Upper lobe of left lung (tissue), 6 donors: ENCODE results near the gene ADAR. TPM values are rescaled to one million over a fixed set of nuclear protein-coding genes. Genes with fewer than 3 reads are reported as not detected.

Experiments
- ATAC-seq, 2 donors: fragments of 200-7000 bp; cut with Tn5 transposase; one replicate each; pipeline ENCODE4 v1.9.1; 2022; ENCODE audit warnings: mild to moderate bottlenecking in 2 of 2, moderate library complexity in 2 of 2; ENCODE audit not compliant: low FRiP score in 2 of 2
- DNase-seq, 2 donors: peaks; one replicate each; pipeline ENCODE4 v3.0.0-alpha.2; 2019 to 2020
- H3K27ac ChIP-seq, 4 donors: fragments of 200-600 bp; sonication (generic); one replicate each; pipeline ENCODE4 v1.5.1; 2016 to 2019
- H3K27me3 ChIP-seq, 4 donors: fragments of 200-600 bp; sonication (generic); one replicate each; pipeline ENCODE4 v1.5.1; 2017 to 2019
- H3K36me3 ChIP-seq, 4 donors: fragments of 200-600 bp; sonication (generic); one replicate each; pipeline ENCODE4 v1.5.1; 2016 to 2019
- H3K4me1 ChIP-seq, 4 donors: fragments of 200-600 bp; sonication (generic); one replicate each; pipeline ENCODE4 v1.5.1; 2018 to 2019
- H3K4me3 ChIP-seq, 4 donors: fragments of 200-600 bp; sonication (generic); one replicate each; pipeline ENCODE4 v1.5.1; 2017 to 2019; ENCODE audit warnings: mild to moderate bottlenecking in 2 of 4, moderate library complexity in 1 of 4
- H3K9me3 ChIP-seq, 4 donors: fragments of 200-600 bp; sonication (generic); one replicate each; pipeline ENCODE4 v1.5.1; 2018 to 2019
- EP300 ChIP-seq, 4 donors: sonication (generic); formaldehyde crosslinking; IDR thresholded peaks; one replicate each; pipeline ENCODE4 v1.5.1; 2017; ENCODE audit warnings: antibody characterized with exemption in 4 of 4, control low read depth in 2 of 4
- POLR2A ChIP-seq, 4 donors: fragments of 450-650 bp; IDR thresholded peaks; one replicate each; pipeline ENCODE4 v1.5.1; 2016 to 2017; ENCODE audit warnings: antibody characterized with exemption in 4 of 4, mild to moderate bottlenecking in 2 of 4
- POLR2AphosphoS5 ChIP-seq, 2 donors: sonication (generic); formaldehyde crosslinking; IDR thresholded peaks; one replicate each; pipeline ENCODE4 v1.5.1; 2017; ENCODE audit warnings: antibody characterized with exemption in 2 of 2
- WGBS, 2 donors: methylation state at CpG; one replicate each; pipeline ENCODE4 v1.1.5; 2017 to 2018; 5-methylcytosine and 5-hydroxymethylcytosine counted together
- total RNA-seq, 6 donors: library from RNA; depleted of rRNA in 4 of 6; stranded (reverse); fragments of >200 nt in 4 of 6; gene quantifications; one replicate each; pipeline versions ENCODE4 v1.1.0 to v1.2.1, GENCODE V29; 2016 to 2021
- TF ChIP-seq, protein P1 (sequence below), 6 experiments: fragments of 450-650 bp in 4 of 6; fragments of 200-600 bp in 2 of 6; sonication (generic) in 2 of 6; IDR thresholded peaks; one replicate each; pipeline ENCODE4 v1.5.1; 2016 to 2019; ENCODE audit warnings: antibody characterized with exemption in 6 of 6
- donor health status: DM: no; HTN: no; CAD: no; lungs with moderate emphysema.
- donor health status: DM: no; HTN: yes; CAD: no; lungs with severe emphysema.

The ADAR gene
- total RNA-seq, 6 donors from 2014 or later: 113 to 226 (median 156) TPM

DNA sequence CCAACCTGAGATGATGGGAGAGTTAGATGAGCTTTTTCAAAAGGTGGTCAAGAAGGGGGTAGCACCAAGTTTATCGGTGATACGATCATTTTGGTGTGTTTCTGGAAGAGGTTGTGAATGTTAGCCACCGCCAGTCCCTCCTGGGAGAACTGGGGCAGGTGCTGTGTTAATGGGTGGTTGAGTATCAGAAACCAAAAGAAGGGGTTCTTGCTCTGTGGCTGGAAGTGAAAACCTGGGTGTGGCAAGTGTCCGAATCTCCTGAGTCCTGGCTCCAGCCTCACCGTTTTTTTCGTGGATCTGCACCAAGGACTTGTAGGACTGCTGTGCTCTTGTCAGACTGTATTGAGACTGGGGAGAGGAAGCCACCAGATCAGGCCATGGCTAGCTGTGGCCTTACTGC lies 57.3 kb downstream of the ADAR start:
- Histone ChIP-seq H3K4me3 (no peak overlapping the region), H3K27ac (no peak overlapping the region), H3K27me3 (no peaks in the 10 kb centered on the region), H3K9me3 (no peaks in the 10 kb centered on the region), H3K36me3 (peaks cover 63 to 74% (median 67%) of the 10 kb centered on the region in 4 donors), H3K4me1 (peaks cover 0 to 19% (median 14%) of the 10 kb centered on the region in 4 donors)
- ATAC-seq (no peak), DNase-seq (no peak)
- TF ChIP-seq POLR2AphosphoS5 (IDR thresholded peaks at IDR 0.05) (no peak), POLR2A (IDR thresholded peaks at IDR 0.05) (no peak), EP300 (IDR thresholded peaks at IDR 0.05) (no peak)
- TF ChIP-seq, protein P1, sequence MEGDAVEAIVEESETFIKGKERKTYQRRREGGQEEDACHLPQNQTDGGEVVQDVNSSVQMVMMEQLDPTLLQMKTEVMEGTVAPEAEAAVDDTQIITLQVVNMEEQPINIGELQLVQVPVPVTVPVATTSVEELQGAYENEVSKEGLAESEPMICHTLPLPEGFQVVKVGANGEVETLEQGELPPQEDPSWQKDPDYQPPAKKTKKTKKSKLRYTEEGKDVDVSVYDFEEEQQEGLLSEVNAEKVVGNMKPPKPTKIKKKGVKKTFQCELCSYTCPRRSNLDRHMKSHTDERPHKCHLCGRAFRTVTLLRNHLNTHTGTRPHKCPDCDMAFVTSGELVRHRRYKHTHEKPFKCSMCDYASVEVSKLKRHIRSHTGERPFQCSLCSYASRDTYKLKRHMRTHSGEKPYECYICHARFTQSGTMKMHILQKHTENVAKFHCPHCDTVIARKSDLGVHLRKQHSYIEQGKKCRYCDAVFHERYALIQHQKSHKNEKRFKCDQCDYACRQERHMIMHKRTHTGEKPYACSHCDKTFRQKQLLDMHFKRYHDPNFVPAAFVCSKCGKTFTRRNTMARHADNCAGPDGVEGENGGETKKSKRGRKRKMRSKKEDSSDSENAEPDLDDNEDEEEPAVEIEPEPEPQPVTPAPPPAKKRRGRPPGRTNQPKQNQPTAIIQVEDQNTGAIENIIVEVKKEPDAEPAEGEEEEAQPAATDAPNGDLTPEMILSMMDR (IDR thresholded peaks at IDR 0.05): no peak
- WGBS, 2 donors: 68 to 75% methylated on average over 4 to 6 of the region's 6 CpGs

DNA sequence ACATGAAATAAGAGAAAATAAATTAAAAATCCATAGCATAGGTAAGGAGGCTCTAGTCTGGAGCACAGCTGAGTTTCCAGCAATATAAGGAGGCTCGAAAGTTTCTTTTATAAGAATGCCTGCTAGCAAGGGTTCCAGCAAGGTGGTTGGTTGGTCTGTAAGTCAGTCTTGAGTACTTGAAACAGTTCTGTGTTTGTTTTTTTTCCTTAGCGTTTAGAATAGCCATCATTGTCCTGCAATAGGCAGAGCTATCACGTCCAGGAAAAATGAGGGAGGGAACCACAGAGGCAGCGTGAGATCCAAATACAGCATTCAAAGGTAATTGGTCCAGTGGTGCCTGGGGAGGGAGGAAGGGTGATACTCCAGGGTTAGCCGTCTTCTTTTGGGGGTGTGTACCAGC lies 57.9 kb downstream of the ADAR start:
- H3K36me3 ChIP-seq: peaks cover 57 to 68% (median 61%) of the 10 kb centered on the region in 4 donors
- WGBS, 2 donors: 63 to 65% methylated on average over 5 of the region's 5 CpGs
- H3K27ac ChIP-seq: no peak overlapping the region
- H3K9me3 ChIP-seq: no peaks in the 10 kb centered on the region
- ATAC-seq (no peak), DNase-seq (no peak)
- H3K4me3 ChIP-seq: no peak overlapping the region
- no peaks in the 10 kb centered on the region for H3K27me3 ChIP-seq
- TF ChIP-seq, protein P1 (IDR thresholded peaks at IDR 0.05): no peak
- TF ChIP-seq POLR2A (IDR thresholded peaks at IDR 0.05) (no peak), EP300 (IDR thresholded peaks at IDR 0.05) (no peak), POLR2AphosphoS5 (IDR thresholded peaks at IDR 0.05) (no peak)
- H3K4me1 ChIP-seq: peaks cover 0 to 18% (median 13%) of the 10 kb centered on the region in 4 donors

DNA sequence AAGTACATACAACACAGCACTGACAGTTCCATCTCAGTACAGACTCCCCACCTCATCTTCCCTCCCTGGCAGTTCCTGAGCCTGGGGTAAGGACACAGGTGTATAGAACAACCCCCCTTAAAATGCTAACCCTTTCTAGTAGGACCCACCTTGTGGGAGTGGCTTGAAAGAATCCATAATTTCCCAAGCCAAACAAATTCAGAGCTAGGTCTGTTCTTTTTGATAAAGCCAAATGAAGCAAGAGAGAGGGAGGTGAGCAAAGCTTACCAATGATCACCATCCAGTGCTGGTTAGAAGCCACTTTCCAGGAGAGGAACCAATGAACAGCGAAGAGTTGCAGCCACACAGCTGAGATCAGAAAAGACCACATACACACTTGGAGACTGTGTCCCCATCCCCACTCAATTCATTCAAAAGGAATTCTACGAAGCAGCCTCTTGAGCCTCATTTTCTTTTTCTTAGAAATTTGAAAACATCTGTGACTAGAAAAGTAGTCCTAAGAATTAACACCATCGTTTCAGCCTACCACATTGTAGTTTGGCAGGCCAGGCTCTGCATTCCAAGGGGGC lies 58.7 kb downstream of the ADAR start:
- H3K27ac ChIP-seq: peak overlapping the region in 1 of 4 donors; percentile 36

DNA sequence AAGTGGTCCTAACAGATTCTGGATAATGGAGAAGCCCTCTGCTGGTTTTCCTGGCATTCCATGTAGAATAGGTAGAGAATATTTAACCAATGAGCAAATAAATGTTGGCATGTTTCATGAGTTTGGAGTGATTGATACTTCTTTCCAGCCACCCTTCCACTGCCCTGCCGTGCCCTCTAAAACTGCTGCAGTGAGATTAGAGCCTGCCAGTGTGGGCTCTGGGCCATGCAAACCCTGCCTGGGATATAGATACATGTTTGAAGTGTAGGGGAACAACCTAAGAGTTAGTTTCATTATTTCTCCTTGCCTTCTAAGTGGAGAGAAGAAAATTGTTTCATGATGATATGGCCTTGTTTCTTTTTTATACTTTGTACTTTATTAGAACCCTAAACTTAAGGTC lies 60.0 kb downstream of the ADAR start:
- TF ChIP-seq POLR2AphosphoS5 (IDR thresholded peaks at IDR 0.05) (no peak), EP300 (IDR thresholded peaks at IDR 0.05) (no peak), POLR2A (IDR thresholded peaks at IDR 0.05) (no peak)
- TF ChIP-seq, protein P1 (IDR thresholded peaks at IDR 0.05): no peak
- Histone ChIP-seq H3K36me3 (peaks cover 37 to 48% (median 41%) of the 10 kb centered on the region in 4 donors), H3K9me3 (no peaks in the 10 kb centered on the region), H3K27me3 (no peaks in the 10 kb centered on the region), H3K4me3 (no peak overlapping the region), H3K4me1 (peaks cover 0 to 18% (median 13%) of the 10 kb centered on the region in 4 donors), H3K27ac (peak overlapping the region in 2 of 4 donors; percentile 12 to 13)
- WGBS, 2 donors: 14 to 19% methylated on average over 1 of the region's 1 CpG
- ATAC-seq: no peak
- no peak for DNase-seq

More for the DNA sequence above, 58.7 kb downstream of the ADAR start:
- TF ChIP-seq POLR2A (IDR thresholded peaks at IDR 0.05): no peak
- no peak for TF ChIP-seq POLR2AphosphoS5 (IDR thresholded peaks at IDR 0.05)
- TF ChIP-seq, protein P1 (IDR thresholded peaks at IDR 0.05): no peak
- TF ChIP-seq EP300 (IDR thresholded peaks at IDR 0.05): no peak
- DNase-seq (no peak), ATAC-seq (no peak)
- H3K36me3 ChIP-seq: peaks cover 49 to 60% (median 54%) of the 10 kb centered on the region in 4 donors
- no peaks in the 10 kb centered on the region for H3K9me3 ChIP-seq
- WGBS, 2 donors: 78 to 79% methylated on average over 3 of the region's 3 CpGs
- peaks cover 0 to 18% (median 13%) of the 10 kb centered on the region in 4 donors for H3K4me1 ChIP-seq
- no peak overlapping the region for H3K4me3 ChIP-seq
- H3K27me3 ChIP-seq: no peaks in the 10 kb centered on the region
